Spleen (tissue), 7 donors: Measurements from ENCODE around the gene ZNF71.

Source experiments
- POLR2A ChIP-seq, 3 donors: fragments of 450-650 bp; IDR thresholded peaks; one replicate each; pipeline ENCODE4 v1.5.1; 2017; ENCODE audit warnings: antibody characterized with exemption in 3 of 3, mild to moderate bottlenecking in 1 of 3
- POLR2AphosphoS5 ChIP-seq, 3 donors: sonication (generic); formaldehyde crosslinking; IDR thresholded peaks; one replicate each; pipeline ENCODE4 v1.5.1; 2017; ENCODE audit warnings: antibody characterized with exemption in 3 of 3
- TF ChIP-seq, protein P1 (sequence below), 11 experiments: fragments of 200-600 bp in 7 of 11; fragments of 450-650 bp in 4 of 11; sonication (generic) in 4 of 11; IDR thresholded peaks in 8 of 11; conservative IDR thresholded peaks in 3 of 11; 1 replicate in 7 of 11; 2 replicates in 4 of 11; pipeline versions ENCODE4 v1.4.0 to v1.8.0; 2016 to 2021; ENCODE audit warnings: antibody characterized with exemption in 11 of 11, inconsistent platforms in 4 of 11, mild to moderate bottlenecking in 1 of 11
- donor health status: DM: no; HTN: no; CAD: no; lungs with moderate emphysema.
- donor health status: DM: no; HTN: no; CAD: no.
- donor health status: DM: no; HTN: no; CAD: no.

DNA sequence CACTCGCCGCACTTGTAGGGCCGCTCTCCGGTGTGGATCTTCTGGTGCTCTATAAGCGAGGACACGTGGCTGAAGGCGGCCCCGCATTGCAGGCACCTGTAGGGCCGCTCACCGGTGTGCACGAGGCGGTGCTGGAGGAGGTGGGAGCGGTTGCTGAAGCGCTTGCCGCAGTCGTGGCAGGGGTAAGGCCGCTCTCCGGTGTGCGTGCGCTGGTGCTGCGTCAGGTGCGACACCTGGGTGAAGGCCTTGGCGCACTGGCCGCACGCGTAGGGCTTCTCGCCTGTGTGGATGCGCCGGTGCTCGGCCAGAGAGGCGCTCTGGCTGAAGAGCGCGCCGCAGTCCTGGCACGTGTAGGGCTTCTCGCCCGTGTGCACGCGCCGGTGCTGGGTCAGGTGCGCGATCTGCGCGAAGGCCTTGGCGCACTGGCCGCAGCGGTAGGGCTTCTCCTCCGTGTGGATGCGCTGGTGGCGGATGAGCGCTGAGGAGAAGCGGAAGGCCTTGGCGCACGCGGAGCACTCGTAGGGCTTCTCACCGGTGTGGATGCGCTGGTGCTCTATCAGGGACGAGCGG, 68.9 kb downstream of the ZNF71 start:
- TF ChIP-seq, protein P1, sequence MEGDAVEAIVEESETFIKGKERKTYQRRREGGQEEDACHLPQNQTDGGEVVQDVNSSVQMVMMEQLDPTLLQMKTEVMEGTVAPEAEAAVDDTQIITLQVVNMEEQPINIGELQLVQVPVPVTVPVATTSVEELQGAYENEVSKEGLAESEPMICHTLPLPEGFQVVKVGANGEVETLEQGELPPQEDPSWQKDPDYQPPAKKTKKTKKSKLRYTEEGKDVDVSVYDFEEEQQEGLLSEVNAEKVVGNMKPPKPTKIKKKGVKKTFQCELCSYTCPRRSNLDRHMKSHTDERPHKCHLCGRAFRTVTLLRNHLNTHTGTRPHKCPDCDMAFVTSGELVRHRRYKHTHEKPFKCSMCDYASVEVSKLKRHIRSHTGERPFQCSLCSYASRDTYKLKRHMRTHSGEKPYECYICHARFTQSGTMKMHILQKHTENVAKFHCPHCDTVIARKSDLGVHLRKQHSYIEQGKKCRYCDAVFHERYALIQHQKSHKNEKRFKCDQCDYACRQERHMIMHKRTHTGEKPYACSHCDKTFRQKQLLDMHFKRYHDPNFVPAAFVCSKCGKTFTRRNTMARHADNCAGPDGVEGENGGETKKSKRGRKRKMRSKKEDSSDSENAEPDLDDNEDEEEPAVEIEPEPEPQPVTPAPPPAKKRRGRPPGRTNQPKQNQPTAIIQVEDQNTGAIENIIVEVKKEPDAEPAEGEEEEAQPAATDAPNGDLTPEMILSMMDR (IDR thresholded peaks at IDR 0.05 in 8 of 11, conservative IDR thresholded peaks at IDR 0.05 in 3 of 11), result no peak
- no peak for TF ChIP-seq POLR2A (IDR thresholded peaks at IDR 0.05)
- peak in 2 of 3 donors; percentile 5 to 16 for TF ChIP-seq POLR2AphosphoS5 (IDR thresholded peaks at IDR 0.05)
